ENCODE results near the gene MARCKS. TPM values are rescaled to one million over a fixed set of nuclear protein-coding genes. Genes with fewer than 3 reads are reported as not detected.

The MARCKS gene
- total and polyA plus RNA-seq, 7 donors: 3.1 to 56.3 (median 6.7) TPM

DNA sequence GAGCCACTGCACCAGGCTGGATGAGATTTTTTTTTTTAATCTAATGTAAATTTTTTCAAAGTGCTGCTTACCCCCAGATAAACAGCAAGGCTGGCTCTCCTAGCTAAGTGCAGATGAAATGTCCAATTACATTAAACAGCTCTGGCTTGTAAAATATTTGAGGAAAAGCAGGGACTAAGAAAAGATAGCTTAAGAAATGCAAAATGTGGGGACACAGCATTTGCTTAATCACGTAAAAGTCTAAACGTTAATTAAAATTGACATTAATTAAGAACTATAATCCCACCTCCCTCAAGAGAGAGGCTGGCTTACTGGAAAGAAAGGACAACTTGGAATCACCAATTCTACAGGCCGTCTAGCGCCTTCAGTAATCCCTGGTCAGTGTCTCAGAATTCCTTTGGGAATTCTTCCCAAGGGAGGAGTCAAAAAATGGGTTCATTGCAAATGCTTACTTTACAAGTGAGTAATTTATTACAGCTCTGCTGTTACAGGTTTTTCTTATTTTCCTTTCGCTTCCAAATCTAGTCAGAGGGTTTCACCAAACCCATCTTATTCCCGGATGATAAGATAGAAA, 13.6 kb upstream of the MARCKS start:
- Histone ChIP-seq H3K27me3 (ENCODE audit: insufficient read depth in 3 of 3, low read length in 2 of 3) (no peaks in the 10 kb centered on the region), H3K27ac (no peak overlapping the region), H3K4me1 (no peaks in the 10 kb centered on the region), H3K4me3 (no peak overlapping the region), H3K9me3 (no peaks in the 10 kb centered on the region), H3K36me3 (ENCODE audit: insufficient read depth in 1 of 2, low read depth in 1 of 2) (no peaks in the 10 kb centered on the region)
- WGBS, 3 donors: 94 to 97% (median 97%) methylated on average over 6 of the region's 6 CpGs
- ATAC-seq: no peak
- intact Hi-C loops (cut with DNase I): no loop called here
- DNase-seq: no peak
- TF ChIP-seq, protein P1, sequence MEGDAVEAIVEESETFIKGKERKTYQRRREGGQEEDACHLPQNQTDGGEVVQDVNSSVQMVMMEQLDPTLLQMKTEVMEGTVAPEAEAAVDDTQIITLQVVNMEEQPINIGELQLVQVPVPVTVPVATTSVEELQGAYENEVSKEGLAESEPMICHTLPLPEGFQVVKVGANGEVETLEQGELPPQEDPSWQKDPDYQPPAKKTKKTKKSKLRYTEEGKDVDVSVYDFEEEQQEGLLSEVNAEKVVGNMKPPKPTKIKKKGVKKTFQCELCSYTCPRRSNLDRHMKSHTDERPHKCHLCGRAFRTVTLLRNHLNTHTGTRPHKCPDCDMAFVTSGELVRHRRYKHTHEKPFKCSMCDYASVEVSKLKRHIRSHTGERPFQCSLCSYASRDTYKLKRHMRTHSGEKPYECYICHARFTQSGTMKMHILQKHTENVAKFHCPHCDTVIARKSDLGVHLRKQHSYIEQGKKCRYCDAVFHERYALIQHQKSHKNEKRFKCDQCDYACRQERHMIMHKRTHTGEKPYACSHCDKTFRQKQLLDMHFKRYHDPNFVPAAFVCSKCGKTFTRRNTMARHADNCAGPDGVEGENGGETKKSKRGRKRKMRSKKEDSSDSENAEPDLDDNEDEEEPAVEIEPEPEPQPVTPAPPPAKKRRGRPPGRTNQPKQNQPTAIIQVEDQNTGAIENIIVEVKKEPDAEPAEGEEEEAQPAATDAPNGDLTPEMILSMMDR (IDR thresholded peaks at IDR 0.05): no peak

DNA sequence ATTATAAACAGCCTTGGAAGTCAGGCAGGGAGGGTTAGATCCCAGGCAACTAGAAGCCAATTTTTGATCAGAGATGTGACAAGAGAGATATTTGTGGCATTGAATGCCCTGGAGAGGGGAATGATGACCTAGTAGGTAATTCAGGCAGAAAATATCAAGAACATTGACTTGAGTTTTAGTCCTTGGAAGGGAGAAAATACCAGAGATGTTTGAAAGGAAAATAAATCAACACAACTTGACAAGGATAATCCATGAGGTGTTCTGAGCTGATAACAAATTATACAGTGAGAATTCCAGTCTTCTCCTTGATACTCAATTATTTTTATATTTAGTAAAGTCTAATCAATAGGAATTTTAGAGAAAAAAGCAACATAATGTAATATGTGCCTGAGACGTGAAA, 10.6 kb upstream of the MARCKS start:
- Histone ChIP-seq H3K4me1 (no peaks in the 10 kb centered on the region), H3K4me3 (no peak overlapping the region), H3K27me3 (ENCODE audit: insufficient read depth in 3 of 3, low read length in 2 of 3) (no peaks in the 10 kb centered on the region), H3K27ac (no peak overlapping the region), H3K9me3 (no peaks in the 10 kb centered on the region), H3K36me3 (ENCODE audit: insufficient read depth in 1 of 2, low read depth in 1 of 2) (no peaks in the 10 kb centered on the region)
- DNase-seq: no peak
- WGBS, 3 donors: 95 to 97% (median 96%) methylated on average over 1 of the region's 1 CpG
- TF ChIP-seq, protein P1 (IDR thresholded peaks at IDR 0.05): no peak
- no peak for ATAC-seq
- intact Hi-C loops (cut with DNase I): no loop called here

DNA sequence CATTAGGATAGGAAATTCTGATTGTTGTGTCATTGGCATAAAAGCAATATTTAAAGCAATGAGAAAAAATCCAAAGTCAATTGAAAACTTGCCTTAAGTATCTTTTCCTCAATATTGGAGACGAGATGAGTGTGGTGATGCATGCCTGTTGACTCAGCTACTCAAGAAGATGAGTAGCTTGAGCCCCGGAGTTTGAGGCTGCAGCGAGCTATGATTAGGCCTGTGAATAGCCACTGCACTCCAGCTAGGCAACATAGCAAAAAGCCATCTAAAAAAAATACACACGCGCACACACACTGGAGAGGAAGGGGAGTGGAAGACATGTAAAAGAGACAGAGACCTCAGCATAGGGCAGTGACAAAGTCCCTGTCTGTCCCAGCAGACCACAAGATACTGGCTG, 9.7 kb upstream of the MARCKS start:
- no peaks in the 10 kb centered on the region for H3K4me1 ChIP-seq
- intact Hi-C loops (cut with DNase I): no loop called here
- WGBS, 3 donors: 94 to 95% (median 94%) methylated on average over 5 of the region's 5 CpGs
- H3K27ac ChIP-seq: no peak overlapping the region
- DNase-seq (no peak), ATAC-seq (no peak)
- TF ChIP-seq, protein P1 (IDR thresholded peaks at IDR 0.05): no peak
- H3K27me3 ChIP-seq (ENCODE audit: insufficient read depth in 3 of 3, low read length in 2 of 3): no peaks in the 10 kb centered on the region
- no peaks in the 10 kb centered on the region for H3K36me3 ChIP-seq (ENCODE audit: insufficient read depth in 1 of 2, low read depth in 1 of 2)
- no peaks in the 10 kb centered on the region for H3K9me3 ChIP-seq
- H3K4me3 ChIP-seq: no peak overlapping the region

DNA sequence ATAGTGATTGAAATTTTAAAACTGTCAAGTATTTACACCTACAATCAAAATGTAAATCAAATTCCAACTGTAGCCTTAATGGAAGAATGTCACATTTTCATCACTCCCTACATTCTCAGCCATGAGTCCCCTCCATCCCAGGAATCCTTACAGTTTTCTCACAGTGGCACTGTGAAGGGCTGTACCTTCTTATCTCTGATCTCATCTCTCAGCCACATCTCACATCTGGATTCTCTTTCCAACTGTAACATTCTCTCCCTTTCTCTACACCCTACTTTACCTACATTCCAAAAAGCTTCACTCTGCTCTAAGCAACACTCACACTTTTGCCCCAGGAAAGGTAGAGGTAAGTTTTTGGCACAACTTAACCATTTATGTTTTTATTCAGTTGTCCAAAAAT, 8.9 kb upstream of the MARCKS start:
- intact Hi-C loops (cut with DNase I): no loop called here
- H3K4me3 ChIP-seq: no peak overlapping the region
- ATAC-seq: no peak

More for the DNA sequence above, 8.9 kb upstream of the MARCKS start:
- no peaks in the 10 kb centered on the region for H3K4me1 ChIP-seq
- no peak overlapping the region for H3K27ac ChIP-seq
- no peaks in the 10 kb centered on the region for H3K9me3 ChIP-seq
- H3K36me3 ChIP-seq (ENCODE audit: insufficient read depth in 1 of 2, low read depth in 1 of 2): no peaks in the 10 kb centered on the region
- DNase-seq: no peak
- no peaks in the 10 kb centered on the region for H3K27me3 ChIP-seq (ENCODE audit: insufficient read depth in 3 of 3, low read length in 2 of 3)
- TF ChIP-seq, protein P1 (IDR thresholded peaks at IDR 0.05): no peak

All from psoas muscle (tissue), 8 donors.